SU-DHL-6 (cell line): ENCODE measurements around the gene NGF.

Experiments
- H2AFZ ChIP-seq: fragments of 200-600 bp; sonication (generic); 2 replicates; pipeline ENCODE4 v1.6.1; 2014; ENCODE audit warnings: low read depth, mild to moderate bottlenecking, moderate library complexity, mixed read lengths, antibody characterized with exemption, low read length; ENCODE audit not compliant: severe bottlenecking
- H3F3A ChIP-seq: fragments of 200-600 bp; shearing (Covaris generic); 2 replicates; pipeline ENCODE4 v1.6.0; 2016; ENCODE audit warnings: antibody characterized with exemption, mild to moderate bottlenecking; ENCODE audit not compliant: insufficient read depth
- H3K27ac ChIP-seq: fragments of 200-600 bp; sonication (generic); 2 replicates; pipeline ENCODE4 v1.5.1; 2016; ENCODE audit warnings: low read depth, mild to moderate bottlenecking, low read length, moderate library complexity, mixed read lengths
- H3K27me3 ChIP-seq: fragments of 200-600 bp; sonication (generic), shearing (Covaris generic); 2 replicates; pipeline ENCODE4 v1.6.0; 2014; ENCODE audit warnings: mild to moderate bottlenecking, low read length
- H3K36me3 ChIP-seq: fragments of 200-600 bp; sonication (generic); 2 replicates; pipeline ENCODE4 v1.6.1; 2014; ENCODE audit warnings: mild to moderate bottlenecking, low read length, mixed read lengths
- H3K4me2 ChIP-seq: fragments of 300-600, 200-600 bp; shearing (Covaris generic), sonication (generic); 2 replicates; pipeline ENCODE4 v1.6.0; 2014; ENCODE audit warnings: low read length, low read depth, mild to moderate bottlenecking; ENCODE audit not compliant: poor library complexity, severe bottlenecking
- H3K4me3 ChIP-seq: fragments of 200-600 bp; sonication (generic); 2 replicates; pipeline ENCODE4 v1.5.1; 2014; ENCODE audit warnings: antibody characterized with exemption, low read length, mild to moderate bottlenecking, mixed read lengths; ENCODE audit not compliant: insufficient read depth, poor library complexity, severe bottlenecking
- H3K79me2 ChIP-seq: fragments of 200-600 bp; sonication (generic); 2 replicates; pipeline ENCODE4 v1.6.1; 2014; ENCODE audit warnings: mild to moderate bottlenecking, low read length, moderate library complexity; ENCODE audit not compliant: insufficient read depth
- H3K9ac ChIP-seq: fragments of 200-600 bp; sonication (generic); 2 replicates; pipeline ENCODE4 v1.7.0; 2014; ENCODE audit warnings: mild to moderate bottlenecking, low read length
- H3K9me2 ChIP-seq: fragments of 200-600 bp; sonication (generic); replicated peaks from 2 replicates; pipeline ENCODE4 v1.6.1; 2014; ENCODE audit warnings: low read length; ENCODE audit not compliant: insufficient read depth
- H3K9me3 ChIP-seq: fragments of 200-600 bp; sonication (generic); 2 replicates; pipeline ENCODE4 v1.6.1; 2014; ENCODE audit warnings: low read length, mixed read lengths; ENCODE audit not compliant: insufficient read depth
- H4K20me1 ChIP-seq: fragments of 200-600 bp; sonication (generic); 2 replicates; pipeline ENCODE4 v1.6.1; 2014; ENCODE audit warnings: low read depth, mild to moderate bottlenecking, antibody characterized with exemption, low read length, moderate library complexity, mixed read lengths
- CTCF ChIP-seq: fragments of 200-600 bp; sonication (generic); IDR thresholded peaks from one replicate; pipeline ENCODE4 v1.5.1; 2017; ENCODE audit warnings: antibody characterized with exemption, mild to moderate bottlenecking, low read length, moderate library complexity; ENCODE audit not compliant: insufficient read depth, poor library complexity, severe bottlenecking
- EZH2phosphoT487 ChIP-seq: fragments of 200-600 bp; sonication (generic), shearing (Covaris generic); conservative IDR thresholded peaks from 2 replicates; pipeline ENCODE4 v1.6.1; 2018; ENCODE audit warnings: mild to moderate bottlenecking, antibody characterized with exemption, low read length, moderate library complexity, mixed read lengths

NGF gene

GRCh38 chr1:115308969-115309368 lies 29.1 kb downstream of the NGF start:
- H3K9me3 ChIP-seq, result no peaks in the 10 kb centered on the region
- no peak overlapping the region for H3K9ac ChIP-seq
- H4K20me1 ChIP-seq, result no peaks in the 10 kb centered on the region
- no peaks in the 10 kb centered on the region for H3F3A ChIP-seq
- H3K27me3 ChIP-seq, result no peaks in the 10 kb centered on the region
- H3K27ac ChIP-seq, result no peak overlapping the region
- H3K9me2 ChIP-seq, result no peaks in the 10 kb centered on the region
- H3K79me2 ChIP-seq, result no peaks in the 10 kb centered on the region
- TF ChIP-seq CTCF (no peak), EZH2phosphoT487 (no peak)
- H2AFZ ChIP-seq, result no peak overlapping the region
- H3K4me3 ChIP-seq, result no peak overlapping the region
- no peak overlapping the region for H3K4me2 ChIP-seq
- H3K36me3 ChIP-seq, result no peaks in the 10 kb centered on the region

GRCh38 chr1:115307661-115308060 lies 30.4 kb downstream of the NGF start:
- Histone ChIP-seq H3K79me2 (no peaks in the 10 kb centered on the region), H3K9me2 (no peaks in the 10 kb centered on the region), H3K36me3 (no peaks in the 10 kb centered on the region), H2AFZ (no peak overlapping the region), H3K9me3 (no peaks in the 10 kb centered on the region), H3K27me3 (no peaks in the 10 kb centered on the region), H3K4me2 (no peak overlapping the region), H3K4me3 (no peak overlapping the region), H3F3A (no peaks in the 10 kb centered on the region), H4K20me1 (no peaks in the 10 kb centered on the region), H3K9ac (no peak overlapping the region), H3K27ac (no peak overlapping the region)
- TF ChIP-seq CTCF, result no peak
- TF ChIP-seq EZH2phosphoT487, result no peak

GRCh38 chr1:115306146-115306545 lies 31.9 kb downstream of the NGF start:
- no peak overlapping the region for H2AFZ ChIP-seq
- no peaks in the 10 kb centered on the region for H3K79me2 ChIP-seq
- no peaks in the 10 kb centered on the region for H3K9me2 ChIP-seq
- H3K4me2 ChIP-seq, result no peak overlapping the region
- H4K20me1 ChIP-seq, result no peaks in the 10 kb centered on the region
- H3F3A ChIP-seq, result no peaks in the 10 kb centered on the region
- H3K9ac ChIP-seq, result no peak overlapping the region
- no peaks in the 10 kb centered on the region for H3K9me3 ChIP-seq
- H3K4me3 ChIP-seq, result no peak overlapping the region
- no peaks in the 10 kb centered on the region for H3K27me3 ChIP-seq
- H3K27ac ChIP-seq, result no peak overlapping the region
- no peak for TF ChIP-seq CTCF
- TF ChIP-seq EZH2phosphoT487, result no peak
- H3K36me3 ChIP-seq, result no peaks in the 10 kb centered on the region

- H3K9me3 ChIP-seq, result no peaks in the 10 kb centered on the region
- H4K20me1 ChIP-seq, result no peaks in the 10 kb centered on the region
- H3K79me2 ChIP-seq, result no peaks in the 10 kb centered on the region
- H3K27ac ChIP-seq, result no peak overlapping the region
- no peaks in the 10 kb centered on the region for H3K27me3 ChIP-seq
- H3K4me2 ChIP-seq, result no peak overlapping the region
- no peaks in the 10 kb centered on the region for H3K9me2 ChIP-seq
- no peaks in the 10 kb centered on the region for H3K36me3 ChIP-seq
- no peak overlapping the region for H3K9ac ChIP-seq
- TF ChIP-seq EZH2phosphoT487 (no peak), CTCF (no peak)
- no peak overlapping the region for H3K4me3 ChIP-seq
- no peaks in the 10 kb centered on the region for H3F3A ChIP-seq
- H2AFZ ChIP-seq, result no peak overlapping the region
Measured at GRCh38 chr1:115303364-115303763, 34.7 kb downstream of the NGF start.
